GM23338 (cell line): ENCODE measurements around the gene GBF1. TPM values are rescaled to one million over a fixed set of nuclear protein-coding genes. Genes with fewer than 3 reads are reported as not detected.

Source experiments
- ATAC-seq: fragments of 200-7000 bp; cut with Tn5 transposase; 3 replicates; pipeline ENCODE4 v1.9.1; 2020
- DNase-seq: peaks from one replicate; pipeline ENCODE4 v3.0.0-alpha.2; 2015; ENCODE audit warnings: low spot score
- H2AFZ ChIP-seq: fragments of 200-600 bp; sonication (generic); 2 replicates; pipeline ENCODE4 v1.8.0; 2016; ENCODE audit warnings: antibody characterized with exemption, mild to moderate bottlenecking, moderate library complexity
- H3F3A ChIP-seq: fragments of 200-600 bp; sonication (generic); replicated peaks from 2 replicates; pipeline ENCODE4 v1.8.0; 2017; ENCODE audit warnings: antibody characterized with exemption, mixed run types, low read depth
- H3K27ac ChIP-seq: fragments of 200-600 bp; sonication (generic); 2 replicates; pipeline ENCODE4 v1.6.1; 2016; ENCODE audit warnings: low read depth
- H3K27me3 ChIP-seq: fragments of 200-600 bp; sonication (generic); 2 replicates; pipeline ENCODE4 v1.8.0; 2016; ENCODE audit warnings: mild to moderate bottlenecking, mixed run types, moderate library complexity; ENCODE audit not compliant: insufficient read depth
- H3K36me3 ChIP-seq: fragments of 200-600 bp; sonication (generic); 2 replicates; pipeline ENCODE4 v1.8.0; 2016; ENCODE audit warnings: mild to moderate bottlenecking; ENCODE audit not compliant: insufficient read depth
- H3K4me1 ChIP-seq: fragments of 200-600 bp; sonication (generic); 2 replicates; pipeline ENCODE4 v1.8.0; 2016; ENCODE audit warnings: mild to moderate bottlenecking, moderate library complexity; ENCODE audit not compliant: insufficient read depth
- H3K4me2 ChIP-seq: fragments of 200-600 bp; sonication (generic); 2 replicates; pipeline ENCODE4 v1.7.1; 2017; ENCODE audit warnings: mixed run types
- H3K4me3 ChIP-seq: fragments of 200-600 bp; sonication (generic); 2 replicates; pipeline ENCODE4 v1.6.1; 2016; ENCODE audit warnings: mixed run types
- H3K79me2 ChIP-seq: fragments of 200-600 bp; sonication (generic); replicated peaks from 2 replicates; pipeline ENCODE4 v1.8.0; 2017; ENCODE audit warnings: mild to moderate bottlenecking; ENCODE audit not compliant: insufficient read depth
- H3K9me2 ChIP-seq: fragments of 200-600 bp; sonication (generic); 2 replicates; pipeline ENCODE4 v1.8.0; 2017; ENCODE audit not compliant: insufficient read depth
- H4K20me1 ChIP-seq: fragments of 200-600 bp; sonication (generic); replicated peaks from 2 replicates; pipeline ENCODE4 v1.8.0; 2017; ENCODE audit warnings: mild to moderate bottlenecking; ENCODE audit not compliant: insufficient read depth
- H3K27ac Mint-ChIP-seq: 2 replicates; pipeline ENCODE4 v1.8.0; 2020; ENCODE audit warnings: inconsistent platforms, mild to moderate bottlenecking, moderate library complexity, mixed read lengths
- H3K27me3 Mint-ChIP-seq: 3 replicates; pipeline ENCODE4 v1.8.0; 2022; ENCODE audit warnings: low read depth, mild to moderate bottlenecking, moderate library complexity, mixed read lengths, inconsistent platforms; ENCODE audit not compliant: insufficient read depth, poor library complexity
- H3K36me3 Mint-ChIP-seq: 3 replicates; pipeline ENCODE4 v1.8.0; 2021; ENCODE audit warnings: low read depth, mild to moderate bottlenecking, inconsistent platforms, moderate library complexity, mixed read lengths
- H3K4me1 Mint-ChIP-seq: 3 replicates; pipeline ENCODE4 v1.8.0; 2020; ENCODE audit warnings: mild to moderate bottlenecking, inconsistent platforms, mixed read lengths
- H3K4me3 Mint-ChIP-seq: 3 replicates; pipeline ENCODE4 v1.8.0; 2021; ENCODE audit warnings: moderate library complexity, mild to moderate bottlenecking, inconsistent platforms, mixed read lengths
- H3K9me3 Mint-ChIP-seq: 3 replicates; pipeline ENCODE4 v1.8.0; 2020; ENCODE audit warnings: moderate library complexity, mild to moderate bottlenecking, inconsistent platforms, mixed read lengths
- EZH2phosphoT487 ChIP-seq: fragments of 200-600 bp; sonication (generic); IDR thresholded peaks from one replicate; pipeline ENCODE4 v1.8.1; 2018; ENCODE audit warnings: antibody characterized with exemption; ENCODE audit not compliant: unreplicated experiment
- JUNB ChIP-seq: IDR thresholded peaks from one replicate; pipeline ENCODE4 v1.6.1; 2016; ENCODE audit warnings: antibody characterized with exemption; ENCODE audit not compliant: unreplicated experiment
- NANOG ChIP-seq: IDR thresholded peaks from 2 replicates; pipeline ENCODE4 v1.6.1; 2016; ENCODE audit warnings: antibody characterized with exemption, borderline replicate concordance
- STAT1 ChIP-seq: IDR thresholded peaks from one replicate; pipeline ENCODE4 v1.6.1; 2016; ENCODE audit warnings: antibody characterized with exemption; ENCODE audit not compliant: unreplicated experiment
- ZNF114 ChIP-seq: fragments of 250-450 bp; sonication (Bioruptor Pico); IDR thresholded peaks from 2 replicates; pipeline ENCODE4 v1.5.0; 2020; ENCODE audit warnings: mild to moderate bottlenecking, moderate library complexity
- ZNF331 ChIP-seq: fragments of 250-450 bp; sonication (Bioruptor Pico); IDR thresholded peaks from 2 replicates; pipeline ENCODE4 v1.5.0; 2020; ENCODE audit warnings: low read depth, mild to moderate bottlenecking, moderate library complexity
- polyA plus RNA-seq: library from polyadenylated mRNA; unstranded; fragments of >200 nt; fragmentation: Nextera tagmentation; extraction: Ambion mirVana; gene quantifications from 2 replicates; pipeline ENCODE4 v1.2.1, GENCODE V29; 2016
- total RNA-seq: library from RNA; depleted of rRNA; stranded (reverse); fragments of >200 nt; shearing (Covaris generic); gene quantifications from 2 replicates; pipeline ENCODE4 v1.2.3, GENCODE V29; 2014
- TF ChIP-seq, protein P1 (sequence below): fragments of 250-450 bp; sonication (Bioruptor Pico); IDR thresholded peaks from 2 replicates; pipeline ENCODE4 v1.5.0; 2020; ENCODE audit warnings: mild to moderate bottlenecking, moderate library complexity
- TF ChIP-seq, protein P2 (sequence below): IDR thresholded peaks from 2 replicates; pipeline ENCODE4 v1.6.1; 2016; ENCODE audit warnings: antibody characterized with exemption

Gene GBF1
- total and polyA plus RNA-seq, 2 experiments from 2014 or later: 6.5 to 27.2 TPM

DNA sequence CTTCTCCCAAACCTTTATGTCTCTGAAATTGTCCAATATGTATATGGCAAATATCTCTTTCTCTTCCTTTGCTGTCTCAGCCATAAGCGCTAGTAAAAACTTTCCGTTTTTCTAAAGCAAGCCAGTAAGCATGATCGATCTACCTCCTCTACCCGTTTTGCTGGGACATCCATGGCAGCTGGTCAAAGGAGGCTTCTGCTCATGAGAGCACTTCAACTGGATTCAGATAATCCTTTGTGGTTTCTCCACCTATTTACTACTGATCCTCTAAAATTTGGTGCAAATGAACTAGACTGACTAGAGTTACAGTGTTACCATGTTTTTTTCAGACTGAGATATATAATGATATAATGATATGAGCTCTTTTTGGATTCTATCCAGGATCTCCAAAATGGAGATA is 42.7 kb downstream of the GBF1 start:
- Mint-ChIP-seq H3K27me3 (no peaks in the 10 kb centered on the region), H3K4me1 (no peaks in the 10 kb centered on the region), H3K9me3 (no peaks in the 10 kb centered on the region), H3K36me3 (no peaks in the 10 kb centered on the region), H3K27ac (no peak overlapping the region), H3K4me3 (no peak overlapping the region)
- no peak for ATAC-seq
- peaks cover 8% of the 10 kb centered on the region; the same call in 1 of the 2 replicates for H3K79me2 ChIP-seq
- no peaks in the 10 kb centered on the region for H3K9me2 ChIP-seq
- H3K27ac ChIP-seq: no peak overlapping the region
- no peak overlapping the region for H3K4me3 ChIP-seq
- DNase-seq: no peak
- TF ChIP-seq NANOG: no peak
- TF ChIP-seq EZH2phosphoT487: no peak
- no peak for TF ChIP-seq ZNF331 (CRISPR knock-in tag)
- TF ChIP-seq, protein P1, sequence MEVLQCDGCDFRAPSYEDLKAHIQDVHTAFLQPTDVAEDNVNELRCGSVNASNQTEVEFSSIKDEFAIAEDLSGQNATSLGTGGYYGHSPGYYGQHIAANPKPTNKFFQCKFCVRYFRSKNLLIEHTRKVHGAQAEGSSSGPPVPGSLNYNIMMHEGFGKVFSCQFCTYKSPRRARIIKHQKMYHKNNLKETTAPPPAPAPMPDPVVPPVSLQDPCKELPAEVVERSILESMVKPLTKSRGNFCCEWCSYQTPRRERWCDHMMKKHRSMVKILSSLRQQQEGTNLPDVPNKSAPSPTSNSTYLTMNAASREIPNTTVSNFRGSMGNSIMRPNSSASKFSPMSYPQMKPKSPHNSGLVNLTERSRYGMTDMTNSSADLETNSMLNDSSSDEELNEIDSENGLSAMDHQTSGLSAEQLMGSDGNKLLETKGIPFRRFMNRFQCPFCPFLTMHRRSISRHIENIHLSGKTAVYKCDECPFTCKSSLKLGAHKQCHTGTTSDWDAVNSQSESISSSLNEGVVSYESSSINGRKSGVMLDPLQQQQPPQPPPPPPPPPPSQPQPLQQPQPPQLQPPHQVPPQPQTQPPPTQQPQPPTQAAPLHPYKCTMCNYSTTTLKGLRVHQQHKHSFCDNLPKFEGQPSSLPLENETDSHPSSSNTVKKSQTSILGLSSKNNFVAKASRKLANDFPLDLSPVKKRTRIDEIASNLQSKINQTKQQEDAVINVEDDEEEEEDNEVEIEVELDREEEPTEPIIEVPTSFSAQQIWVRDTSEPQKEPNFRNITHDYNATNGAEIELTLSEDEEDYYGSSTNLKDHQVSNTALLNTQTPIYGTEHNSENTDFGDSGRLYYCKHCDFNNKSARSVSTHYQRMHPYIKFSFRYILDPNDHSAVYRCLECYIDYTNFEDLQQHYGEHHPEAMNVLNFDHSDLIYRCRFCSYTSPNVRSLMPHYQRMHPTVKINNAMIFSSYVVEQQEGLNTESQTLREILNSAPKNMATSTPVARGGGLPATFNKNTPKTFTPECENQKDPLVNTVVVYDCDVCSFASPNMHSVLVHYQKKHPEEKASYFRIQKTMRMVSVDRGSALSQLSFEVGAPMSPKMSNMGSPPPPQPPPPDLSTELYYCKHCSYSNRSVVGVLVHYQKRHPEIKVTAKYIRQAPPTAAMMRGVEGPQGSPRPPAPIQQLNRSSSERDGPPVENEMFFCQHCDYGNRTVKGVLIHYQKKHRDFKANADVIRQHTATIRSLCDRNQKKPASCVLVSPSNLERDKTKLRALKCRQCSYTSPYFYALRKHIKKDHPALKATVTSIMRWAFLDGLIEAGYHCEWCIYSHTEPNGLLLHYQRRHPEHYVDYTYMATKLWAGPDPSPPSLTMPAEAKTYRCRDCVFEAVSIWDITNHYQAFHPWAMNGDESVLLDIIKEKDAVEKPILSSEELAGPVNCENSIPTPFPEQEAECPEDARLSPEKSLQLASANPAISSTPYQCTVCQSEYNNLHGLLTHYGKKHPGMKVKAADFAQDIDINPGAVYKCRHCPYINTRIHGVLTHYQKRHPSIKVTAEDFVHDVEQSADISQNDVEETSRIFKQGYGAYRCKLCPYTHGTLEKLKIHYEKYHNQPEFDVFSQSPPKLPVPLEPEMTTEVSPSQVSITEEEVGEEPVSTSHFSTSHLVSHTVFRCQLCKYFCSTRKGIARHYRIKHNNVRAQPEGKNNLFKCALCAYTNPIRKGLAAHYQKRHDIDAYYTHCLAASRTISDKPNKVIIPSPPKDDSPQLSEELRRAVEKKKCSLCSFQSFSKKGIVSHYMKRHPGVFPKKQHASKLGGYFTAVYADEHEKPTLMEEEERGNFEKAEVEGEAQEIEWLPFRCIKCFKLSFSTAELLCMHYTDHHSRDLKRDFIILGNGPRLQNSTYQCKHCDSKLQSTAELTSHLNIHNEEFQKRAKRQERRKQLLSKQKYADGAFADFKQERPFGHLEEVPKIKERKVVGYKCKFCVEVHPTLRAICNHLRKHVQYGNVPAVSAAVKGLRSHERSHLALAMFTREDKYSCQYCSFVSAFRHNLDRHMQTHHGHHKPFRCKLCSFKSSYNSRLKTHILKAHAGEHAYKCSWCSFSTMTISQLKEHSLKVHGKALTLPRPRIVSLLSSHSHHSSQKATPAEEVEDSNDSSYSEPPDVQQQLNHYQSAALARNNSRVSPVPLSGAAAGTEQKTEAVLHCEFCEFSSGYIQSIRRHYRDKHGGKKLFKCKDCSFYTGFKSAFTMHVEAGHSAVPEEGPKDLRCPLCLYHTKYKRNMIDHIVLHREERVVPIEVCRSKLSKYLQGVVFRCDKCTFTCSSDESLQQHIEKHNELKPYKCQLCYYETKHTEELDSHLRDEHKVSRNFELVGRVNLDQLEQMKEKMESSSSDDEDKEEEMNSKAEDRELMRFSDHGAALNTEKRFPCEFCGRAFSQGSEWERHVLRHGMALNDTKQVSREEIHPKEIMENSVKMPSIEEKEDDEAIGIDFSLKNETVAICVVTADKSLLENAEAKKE (CRISPR knock-in tag): no peak
- TF ChIP-seq ZNF114: no peak
- TF ChIP-seq, protein P2, sequence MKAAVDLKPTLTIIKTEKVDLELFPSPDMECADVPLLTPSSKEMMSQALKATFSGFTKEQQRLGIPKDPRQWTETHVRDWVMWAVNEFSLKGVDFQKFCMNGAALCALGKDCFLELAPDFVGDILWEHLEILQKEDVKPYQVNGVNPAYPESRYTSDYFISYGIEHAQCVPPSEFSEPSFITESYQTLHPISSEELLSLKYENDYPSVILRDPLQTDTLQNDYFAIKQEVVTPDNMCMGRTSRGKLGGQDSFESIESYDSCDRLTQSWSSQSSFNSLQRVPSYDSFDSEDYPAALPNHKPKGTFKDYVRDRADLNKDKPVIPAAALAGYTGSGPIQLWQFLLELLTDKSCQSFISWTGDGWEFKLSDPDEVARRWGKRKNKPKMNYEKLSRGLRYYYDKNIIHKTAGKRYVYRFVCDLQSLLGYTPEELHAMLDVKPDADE: no peak
- TF ChIP-seq STAT1: no peak
- TF ChIP-seq JUNB: no peak
- no peaks in the 10 kb centered on the region; the same call in none of the 2 replicates for H4K20me1 ChIP-seq
- no peaks in the 10 kb centered on the region for H3K4me1 ChIP-seq
- no peak overlapping the region for H3K4me2 ChIP-seq
- H3K36me3 ChIP-seq: no peaks in the 10 kb centered on the region
- no peaks in the 10 kb centered on the region for H3F3A ChIP-seq
- no peaks in the 10 kb centered on the region for H3K27me3 ChIP-seq
- no peak overlapping the region for H2AFZ ChIP-seq
